Measurements from ENCODE around the gene ARHGAP19.

ARHGAP19 gene

GRCh38 chr10:97188261-97188711, 104.2 kb downstream of the ARHGAP19 start:
- DNase-seq, result peak; percentile 71

GRCh38 chr10:97186911-97187310, 105.5 kb downstream of the ARHGAP19 start:
- no peak for DNase-seq

DNA sequence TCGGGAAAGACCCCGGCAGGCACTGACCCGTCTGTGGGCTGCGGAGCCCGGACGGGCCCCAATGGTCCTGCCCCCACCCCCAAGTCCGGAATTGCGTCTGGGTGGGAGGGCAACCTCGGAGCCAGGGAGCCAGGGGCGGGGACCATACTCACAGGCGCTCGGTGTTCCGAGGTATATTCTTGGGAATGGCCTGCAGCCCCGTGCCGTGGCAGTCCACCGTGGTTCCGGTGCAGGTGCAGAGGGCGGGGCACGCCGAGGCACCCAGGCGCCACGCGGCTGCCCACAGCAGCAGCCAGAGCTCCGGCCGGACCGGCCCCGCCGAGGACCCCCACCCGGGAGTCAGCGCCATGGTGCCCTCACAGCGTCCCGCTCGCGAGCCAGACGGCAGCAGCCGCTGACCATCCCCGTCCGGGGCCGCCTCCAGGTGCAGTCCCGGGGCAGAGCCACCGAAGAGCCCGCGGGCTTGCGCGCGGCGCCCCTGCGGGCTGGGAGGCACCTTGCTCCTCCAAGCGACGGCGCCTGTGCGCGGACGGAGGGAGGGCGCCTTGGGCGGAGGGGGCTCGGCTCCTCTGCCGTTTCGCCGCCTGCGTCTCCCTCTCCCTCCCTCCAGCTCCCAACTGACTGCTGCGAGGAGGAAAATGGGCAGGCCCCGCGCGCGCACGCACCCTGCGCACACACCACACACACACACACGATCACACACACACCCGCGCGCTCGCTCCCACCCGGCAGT, 106.9 kb downstream of the ARHGAP19 start, which contains the start of gene SLIT1:
Gene SLIT1 (minus strand): TSS at position 634 of the 733 bp plus-strand sequence. CDS start 285 bp downstream, at position 349.
- no peak for DNase-seq

DNA sequence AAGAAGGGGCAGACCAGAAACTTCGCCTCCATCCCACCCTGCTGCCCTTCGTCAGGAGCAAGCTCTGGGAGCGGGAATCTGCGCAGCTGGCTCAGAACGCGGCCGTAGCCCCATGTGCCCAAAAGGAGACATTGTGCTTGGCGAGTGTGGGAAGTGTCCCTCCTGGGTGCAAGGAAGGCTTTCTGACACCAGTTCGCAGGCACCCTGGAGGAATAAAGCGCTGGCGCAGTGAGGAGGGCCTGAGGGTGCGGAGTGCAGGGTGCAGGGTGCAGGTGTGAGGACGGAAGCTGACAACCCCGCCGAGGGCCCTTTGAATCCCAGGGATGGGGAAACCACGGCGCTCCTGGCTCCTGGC, 107.5 kb downstream of the ARHGAP19 start:
- DNase-seq, result no peak

DNA sequence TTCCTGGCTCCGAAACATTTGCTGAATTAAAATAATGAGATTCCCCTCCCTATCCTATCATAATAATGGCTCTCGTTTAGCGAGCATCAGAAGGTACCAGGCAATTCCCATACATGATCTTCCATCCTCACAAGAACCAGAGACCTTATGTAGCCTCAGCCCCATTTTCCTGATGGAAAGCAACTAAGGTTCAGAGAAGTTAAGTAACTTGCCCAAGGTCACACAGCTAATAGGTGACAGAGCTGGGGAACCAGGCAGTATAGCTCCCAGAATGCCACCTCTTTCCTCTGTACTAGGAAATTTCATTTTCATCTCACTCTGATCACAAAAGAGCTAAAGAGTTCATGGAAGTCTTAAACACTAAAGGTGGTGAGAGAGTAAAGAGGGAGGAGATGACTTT, 109.1 kb downstream of the ARHGAP19 start:
- DNase-seq, result no peak

DNA sequence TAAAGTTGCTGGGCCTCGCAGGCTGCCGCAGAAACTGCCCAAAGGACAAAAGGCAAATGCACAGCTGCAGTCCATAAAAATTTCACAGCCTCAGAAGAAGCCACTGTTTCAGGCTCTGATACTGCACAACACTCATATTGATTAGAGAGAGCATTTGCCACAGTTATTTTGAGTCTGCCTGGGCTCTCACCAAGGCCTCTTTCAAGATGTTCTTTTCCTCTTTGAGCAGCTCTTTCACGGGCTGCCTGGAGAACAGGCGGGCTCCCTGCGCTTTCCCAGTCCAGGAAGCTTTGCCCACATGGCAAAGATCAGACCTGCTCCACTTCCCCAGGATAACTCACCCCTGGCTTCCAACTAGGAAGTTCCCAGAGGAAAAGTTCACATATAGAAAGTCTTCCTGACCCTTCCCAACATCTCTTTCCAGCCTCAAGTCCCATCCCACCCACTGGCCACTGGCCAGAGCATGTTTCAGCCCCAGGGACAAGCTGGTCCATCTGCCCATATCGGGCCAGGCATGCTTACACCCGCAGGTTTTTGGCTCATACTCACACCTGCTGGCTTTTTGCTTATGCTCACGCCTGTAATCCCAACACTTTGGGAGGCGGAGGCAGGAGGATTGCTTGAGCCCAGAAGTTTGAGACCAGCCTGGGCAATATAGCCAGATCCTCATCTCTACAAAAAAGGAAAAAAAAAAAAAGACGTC, 110.0 kb downstream of the ARHGAP19 start:
- DNase-seq, result no peak

DNA sequence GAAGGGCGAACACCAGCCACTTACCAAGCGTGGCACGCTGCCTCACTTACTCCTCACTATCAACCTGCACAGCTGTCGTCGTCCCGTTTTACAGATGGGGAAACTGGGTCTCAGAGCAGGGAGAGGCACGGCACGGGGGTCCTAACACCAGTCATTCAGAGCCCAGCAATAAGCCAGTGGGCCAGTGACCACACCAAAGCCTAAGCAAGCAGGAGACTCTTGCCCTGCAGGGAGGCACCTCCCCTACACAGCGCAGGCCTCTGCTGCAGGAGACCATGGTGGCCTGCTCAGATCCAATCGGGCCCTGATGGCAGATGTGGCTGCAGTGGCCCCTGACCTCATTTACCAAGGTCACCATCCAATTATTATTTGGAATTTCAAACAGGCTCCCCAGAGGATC, 111.5 kb downstream of the ARHGAP19 start:
- DNase-seq, result no peak

GRCh38 chr10:97180363-97180755, 112.1 kb downstream of the ARHGAP19 start:
- no peak for DNase-seq

DNA sequence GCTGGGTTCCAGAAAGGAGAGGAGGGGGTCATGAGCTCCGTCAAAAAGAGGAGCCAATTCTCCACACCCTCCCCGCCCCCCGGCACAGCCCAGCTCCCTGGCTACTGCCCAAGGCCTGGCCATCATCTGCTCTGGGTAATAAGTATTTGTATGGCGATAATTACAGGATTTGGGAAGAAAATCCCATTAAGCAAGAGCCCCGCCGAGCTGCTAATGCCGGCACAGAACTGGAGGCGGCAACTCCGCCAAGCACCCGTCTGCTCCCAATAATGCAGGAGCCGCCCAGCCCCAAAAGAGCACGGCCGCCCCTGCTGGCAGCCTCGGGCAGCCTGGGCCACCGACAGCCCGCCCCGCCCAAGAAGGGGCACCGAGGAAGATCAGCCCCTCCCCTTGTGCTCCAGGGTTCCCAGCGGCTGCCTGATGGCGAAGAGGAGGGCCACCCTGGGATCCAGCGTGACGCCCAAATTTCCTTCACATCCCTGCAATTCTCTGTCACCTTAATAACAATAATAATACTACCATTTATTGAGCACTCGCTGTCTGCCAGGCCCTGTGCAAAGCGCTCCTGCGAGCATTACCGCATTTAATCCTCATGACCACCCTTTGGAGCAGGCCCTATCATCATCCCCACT, 112.6 kb downstream of the ARHGAP19 start:
- DNase-seq, result no peak

DNA sequence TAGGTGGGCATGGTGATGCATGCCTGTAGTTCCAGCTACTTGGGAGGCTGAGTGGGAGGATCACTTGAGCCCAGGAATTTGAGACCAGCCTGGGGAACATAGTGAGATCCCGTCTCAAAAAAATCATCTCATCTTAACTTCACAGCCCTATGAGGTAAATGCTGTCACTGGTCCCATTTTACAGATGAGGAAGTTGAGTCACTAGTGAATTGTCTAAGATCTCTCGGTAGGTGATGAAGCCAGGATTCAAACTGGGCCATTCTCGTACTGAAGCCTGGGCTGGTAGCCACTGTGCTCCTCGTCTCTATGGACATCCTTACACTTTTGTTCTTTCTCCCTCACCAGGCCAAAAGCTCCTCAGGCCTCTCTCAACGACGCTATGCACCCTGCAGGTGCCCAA, 113.1 kb downstream of the ARHGAP19 start:
- DNase-seq, result no peak

DNA sequence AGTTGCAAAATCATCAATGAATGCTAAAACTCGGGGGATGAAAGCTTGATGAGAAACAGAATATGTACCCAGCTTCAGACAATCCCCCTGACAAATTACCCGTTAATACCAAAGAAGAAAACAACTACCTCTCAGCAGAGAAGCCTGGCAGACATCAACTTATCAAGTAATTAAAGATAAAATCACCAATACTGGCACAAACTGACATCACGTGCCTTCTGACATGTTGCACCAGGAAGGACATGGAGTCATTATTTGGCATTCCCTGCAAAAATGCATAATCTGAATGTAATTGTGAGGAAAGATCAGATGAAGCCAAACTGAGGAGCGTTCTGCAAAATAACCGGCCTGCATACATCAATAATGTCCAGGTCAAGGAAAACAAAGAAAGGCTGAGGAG, 114.4 kb downstream of the ARHGAP19 start:
- DNase-seq, result no peak

DNA sequence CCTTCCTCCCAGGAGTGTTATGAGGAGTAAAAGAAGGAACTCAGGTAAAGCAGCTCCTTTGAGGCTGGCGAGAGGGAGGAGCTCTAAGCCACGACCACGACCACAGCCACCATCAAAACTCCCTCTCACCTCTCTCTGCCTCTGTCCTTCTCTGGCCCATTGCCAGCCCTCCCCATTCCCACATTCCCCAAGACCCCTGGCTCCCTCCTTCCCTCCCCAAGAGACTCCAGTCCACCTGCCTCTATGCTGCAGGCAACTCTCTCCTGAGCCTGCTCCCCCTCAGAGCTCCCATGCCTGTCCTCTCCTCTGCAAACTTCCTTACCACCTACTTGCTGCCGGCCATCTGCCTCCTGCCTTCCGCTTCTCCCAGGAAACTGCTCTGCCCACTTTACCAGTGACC, 116.2 kb downstream of the ARHGAP19 start:
- no peak for DNase-seq

DNA sequence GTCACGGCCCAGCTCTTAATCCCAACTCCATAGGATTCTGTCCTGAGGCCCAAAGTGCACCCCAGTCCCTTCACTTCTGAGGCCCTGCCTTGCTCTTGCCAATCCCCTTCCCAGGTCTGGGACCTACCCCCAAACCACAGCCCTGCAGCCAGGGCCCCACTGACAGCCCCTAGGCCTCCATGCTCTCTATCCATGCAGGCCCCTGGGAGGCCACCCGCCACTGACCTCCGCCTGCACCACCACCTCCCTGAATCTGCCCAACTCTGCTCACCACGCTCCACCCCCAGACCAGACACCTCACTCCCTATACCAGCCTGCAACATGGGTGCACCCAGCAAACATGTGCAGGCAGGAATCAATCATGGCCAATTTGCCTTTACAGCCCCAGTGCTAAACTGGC, 116.9 kb downstream of the ARHGAP19 start:
- DNase-seq, result no peak

- DNase-seq, result no peak
These were observed 117.5 kb downstream of the ARHGAP19 start for GRCh38 chr10:97174941-97175340.

- DNase-seq, result no peak
These were observed 118.1 kb downstream of the ARHGAP19 start for GRCh38 chr10:97174276-97174775.

- DNase-seq, result no peak
These were observed 119.4 kb downstream of the ARHGAP19 start for GRCh38 chr10:97173036-97173435.

Data from SHP77 treated with DMSO at 0.1 percent for 48 hours (cell line).